ENCODE results near the gene PRR14.

Gene PRR14

GRCh38 chr16:30698139-30698815, 47.5 kb downstream of the PRR14 start:
- peak; percentile 97 for DNase-seq
- 1% methylated on average over 29 of the region's 76 CpGs for WGBS
- H3K27ac ChIP-seq (ENCODE audit: low read length, poor library complexity, severe bottlenecking), result peak overlapping the region; percentile 100
- H3K23ac ChIP-seq (ENCODE audit: low read length in 2 of 2), result peak overlapping the region in 1 of 2 experiments; percentile 99
- H2BK120ac ChIP-seq (ENCODE audit: low read depth, low read length), result peak overlapping the region; percentile 91
- peaks cover 9% of the 10 kb centered on the region for H3K4me1 ChIP-seq (ENCODE audit: control insufficient read depth, insufficient read depth, low read depth, low read length)
- H3K9ac ChIP-seq (ENCODE audit: low read length), result peak overlapping the region; percentile 100
- H4K8ac ChIP-seq (ENCODE audit: low read length), result peak overlapping the region; percentile 100
- peak overlapping the region; percentile 100 for H4K91ac ChIP-seq (ENCODE audit: low read length)
- peak overlapping the region; percentile 94 for H3K4me2 ChIP-seq (ENCODE audit: low read length, poor library complexity, severe bottlenecking)
- peak overlapping the region; percentile 81 to 100 for H3K14ac ChIP-seq (ENCODE audit: low read length in 2 of 2)
- H2BK12ac ChIP-seq (ENCODE audit: low read length in 2 of 2), result peak overlapping the region in 1 of 2 experiments; percentile 45
- H3K36me3 ChIP-seq (ENCODE audit: control insufficient read depth in 1 of 2, insufficient read depth in 2 of 2, low read depth in 1 of 2, low read length in 2 of 2), result peaks cover 21 to 32% of the 10 kb centered on the region in 2 experiments
- peak overlapping the region; percentile 100 for H3K18ac ChIP-seq (ENCODE audit: low read depth in 1 of 2, low read length in 2 of 2)
- H2AK5ac ChIP-seq (ENCODE audit: low read length, severe bottlenecking), result peak overlapping the region; percentile 73
- H3K4me3 ChIP-seq (ENCODE audit: insufficient read depth in 1 of 2, low read depth in 1 of 2, low read length in 2 of 2), result peak overlapping the region; percentile 98 to 99
- H2AFZ ChIP-seq (ENCODE audit: low read depth, low read length), result peak overlapping the region; percentile 83
- peak overlapping the region; percentile 100 for H2BK15ac ChIP-seq (ENCODE audit: low read depth, poor library complexity, severe bottlenecking)
- H2BK5ac ChIP-seq (ENCODE audit: low read depth, low read length, poor library complexity, severe bottlenecking), result peak overlapping the region; percentile 100
- peaks cover 4% of the 10 kb centered on the region for H3K79me1 ChIP-seq (replicated peaks; ENCODE audit: low read length, poor library complexity, severe bottlenecking)
- no peaks in the 10 kb centered on the region for H3K27me3 ChIP-seq (ENCODE audit: control insufficient read depth in 1 of 2, insufficient read depth in 1 of 2, low read length in 2 of 2)
- H3K9me3 ChIP-seq (ENCODE audit: control insufficient read depth, low read length), result no peaks in the 10 kb centered on the region
- peak overlapping the region; percentile 99 to 100 for H3K4ac ChIP-seq (ENCODE audit: low read depth in 1 of 2, low read length in 2 of 2)

GRCh38 chr16:30698816-30699614, 48.3 kb downstream of the PRR14 start, which contains the start of gene SRCAP:
Gene SRCAP, plus strand, starts transcription at chr16:30699171. Its CDS starts 1,654 bp downstream, at chr16:30700825.
- Histone ChIP-seq H2BK120ac (ENCODE audit: low read depth, low read length) (peak within 1 kb of the TSS; percentile 91), H3K4me1 (ENCODE audit: control insufficient read depth, insufficient read depth, low read depth, low read length) (peaks cover 8% of the 10 kb centered on the region), H4K8ac (ENCODE audit: low read length) (peak within 1 kb of the TSS; percentile 100), H2AK5ac (ENCODE audit: low read length, severe bottlenecking) (peak within 1 kb of the TSS; percentile 73), H2BK5ac (ENCODE audit: low read depth, low read length, poor library complexity, severe bottlenecking) (peak within 1 kb of the TSS; percentile 100), H4K91ac (ENCODE audit: low read length) (peak within 1 kb of the TSS; percentile 100), H3K18ac (ENCODE audit: low read depth in 1 of 2, low read length in 2 of 2) (peak within 1 kb of the TSS; percentile 100), H2AFZ (ENCODE audit: low read depth, low read length) (peak within 1 kb of the TSS; percentile 83), H2BK12ac (ENCODE audit: low read length in 2 of 2) (peak within 1 kb of the TSS in 1 of 2 experiments; percentile 45), H3K9me3 (ENCODE audit: control insufficient read depth, low read length) (no peaks in the 10 kb centered on the region), H3K27ac (ENCODE audit: low read length, poor library complexity, severe bottlenecking) (peak within 1 kb of the TSS; percentile 100), H3K23ac (ENCODE audit: low read length in 2 of 2) (peak within 1 kb of the TSS in 1 of 2 experiments; percentile 99), H3K36me3 (ENCODE audit: control insufficient read depth in 1 of 2, insufficient read depth in 2 of 2, low read depth in 1 of 2, low read length in 2 of 2) (peaks cover 23 to 38% of the 10 kb centered on the region in 2 experiments), H3K4me3 (ENCODE audit: insufficient read depth in 1 of 2, low read depth in 1 of 2, low read length in 2 of 2) (peak within 1 kb of the TSS; percentile 98 to 99), H3K4me2 (ENCODE audit: low read length, poor library complexity, severe bottlenecking) (peak within 1 kb of the TSS; percentile 94), H3K9ac (ENCODE audit: low read length) (peak within 1 kb of the TSS; percentile 100), H3K14ac (ENCODE audit: low read length in 2 of 2) (peak within 1 kb of the TSS; percentile 81 to 100), H3K27me3 (ENCODE audit: control insufficient read depth in 1 of 2, insufficient read depth in 1 of 2, low read length in 2 of 2) (no peaks in the 10 kb centered on the region), H3K79me1 (replicated peaks; ENCODE audit: low read length, poor library complexity, severe bottlenecking) (peaks cover 6% of the 10 kb centered on the region), H2BK15ac (ENCODE audit: low read depth, poor library complexity, severe bottlenecking) (peak within 1 kb of the TSS; percentile 100), H3K4ac (ENCODE audit: low read depth in 1 of 2, low read length in 2 of 2) (peak within 1 kb of the TSS; percentile 99 to 100)
- WGBS, result under 1% methylated on average over 55 of the region's 57 CpGs
- DNase-seq, result peak; percentile 85

GRCh38 chr16:30699615-30700099, 48.9 kb downstream of the PRR14 start:
- Histone ChIP-seq H4K91ac (ENCODE audit: low read length) (no peak overlapping the region), H3K27ac (ENCODE audit: low read length, poor library complexity, severe bottlenecking) (peak overlapping the region; percentile 82), H3K4me2 (ENCODE audit: low read length, poor library complexity, severe bottlenecking) (peak overlapping the region; percentile 94), H2BK120ac (ENCODE audit: low read depth, low read length) (no peak overlapping the region), H3K23ac (ENCODE audit: low read length in 2 of 2) (no peak overlapping the region), H3K14ac (ENCODE audit: low read length in 2 of 2) (peak overlapping the region in 1 of 2 experiments; percentile 28), H2AK5ac (ENCODE audit: low read length, severe bottlenecking) (peak overlapping the region; percentile 49), H3K36me3 (ENCODE audit: control insufficient read depth in 1 of 2, insufficient read depth in 2 of 2, low read depth in 1 of 2, low read length in 2 of 2) (peaks cover 29 to 44% of the 10 kb centered on the region in 2 experiments), H3K4me1 (ENCODE audit: control insufficient read depth, insufficient read depth, low read depth, low read length) (peaks cover 8% of the 10 kb centered on the region), H2BK5ac (ENCODE audit: low read depth, low read length, poor library complexity, severe bottlenecking) (no peak overlapping the region), H3K79me1 (replicated peaks; ENCODE audit: low read length, poor library complexity, severe bottlenecking) (peaks cover 11% of the 10 kb centered on the region), H2BK12ac (ENCODE audit: low read length in 2 of 2) (no peak overlapping the region), H3K4me3 (ENCODE audit: insufficient read depth in 1 of 2, low read depth in 1 of 2, low read length in 2 of 2) (peak overlapping the region; percentile 98 to 99), H3K27me3 (ENCODE audit: control insufficient read depth in 1 of 2, insufficient read depth in 1 of 2, low read length in 2 of 2) (no peaks in the 10 kb centered on the region), H3K4ac (ENCODE audit: low read depth in 1 of 2, low read length in 2 of 2) (peak overlapping the region in 1 of 2 experiments; percentile 88), H4K8ac (ENCODE audit: low read length) (no peak overlapping the region), H3K9ac (ENCODE audit: low read length) (peak overlapping the region; percentile 100), H2AFZ (ENCODE audit: low read depth, low read length) (no peak overlapping the region), H3K18ac (ENCODE audit: low read depth in 1 of 2, low read length in 2 of 2) (no peak overlapping the region), H3K9me3 (ENCODE audit: control insufficient read depth, low read length) (no peaks in the 10 kb centered on the region), H2BK15ac (ENCODE audit: low read depth, poor library complexity, severe bottlenecking) (no peak overlapping the region)
- no peak for DNase-seq
- 71% methylated on average over 6 of the region's 8 CpGs for WGBS
